Adrenal gland (tissue), 5 donors: ENCODE results near the gene HCN3.

Experiments used
- POLR2A ChIP-seq, 2 donors: fragments of 450-650 bp; IDR thresholded peaks; one replicate each; pipeline ENCODE4 v1.6.1; 2017; ENCODE audit warnings: antibody characterized with exemption in 2 of 2, mild to moderate bottlenecking in 2 of 2, moderate library complexity in 1 of 2
- TF ChIP-seq, protein P1 (sequence below), 6 experiments: fragments of 450-650 bp in 4 of 6; fragments of 200-600 bp in 2 of 6; sonication (generic) in 1 of 6; IDR thresholded peaks; 1 replicate in 5 of 6; 2 replicates in 1 of 6; pipeline versions ENCODE4 v1.5.1 to v1.8.0; 2016 to 2021; ENCODE audit warnings: antibody characterized with exemption in 6 of 6, mild to moderate bottlenecking in 2 of 6, moderate library complexity in 1 of 6
- donor health status: DM: no; HTN: no; CAD: no.

DNA sequence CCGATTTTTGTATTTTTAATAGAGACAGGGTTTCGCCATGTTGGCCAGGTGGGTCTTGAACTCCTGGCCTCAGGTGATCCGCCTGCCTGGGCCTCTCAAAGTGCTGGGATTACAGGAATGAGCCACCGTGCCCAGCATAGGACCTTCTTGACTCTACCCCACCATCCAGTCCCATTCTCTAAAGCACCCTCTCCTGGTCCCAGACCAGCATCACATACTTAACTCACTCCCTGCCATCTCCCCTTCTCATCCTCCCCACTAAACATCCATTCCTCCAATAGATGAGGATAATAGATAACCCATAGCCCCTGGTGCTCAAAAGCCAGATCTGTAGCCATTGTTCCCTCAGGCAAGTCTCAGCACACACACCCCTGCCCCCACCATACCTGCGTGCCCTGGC, 24.1 kb upstream of the HCN3 start:
- TF ChIP-seq, protein P1, sequence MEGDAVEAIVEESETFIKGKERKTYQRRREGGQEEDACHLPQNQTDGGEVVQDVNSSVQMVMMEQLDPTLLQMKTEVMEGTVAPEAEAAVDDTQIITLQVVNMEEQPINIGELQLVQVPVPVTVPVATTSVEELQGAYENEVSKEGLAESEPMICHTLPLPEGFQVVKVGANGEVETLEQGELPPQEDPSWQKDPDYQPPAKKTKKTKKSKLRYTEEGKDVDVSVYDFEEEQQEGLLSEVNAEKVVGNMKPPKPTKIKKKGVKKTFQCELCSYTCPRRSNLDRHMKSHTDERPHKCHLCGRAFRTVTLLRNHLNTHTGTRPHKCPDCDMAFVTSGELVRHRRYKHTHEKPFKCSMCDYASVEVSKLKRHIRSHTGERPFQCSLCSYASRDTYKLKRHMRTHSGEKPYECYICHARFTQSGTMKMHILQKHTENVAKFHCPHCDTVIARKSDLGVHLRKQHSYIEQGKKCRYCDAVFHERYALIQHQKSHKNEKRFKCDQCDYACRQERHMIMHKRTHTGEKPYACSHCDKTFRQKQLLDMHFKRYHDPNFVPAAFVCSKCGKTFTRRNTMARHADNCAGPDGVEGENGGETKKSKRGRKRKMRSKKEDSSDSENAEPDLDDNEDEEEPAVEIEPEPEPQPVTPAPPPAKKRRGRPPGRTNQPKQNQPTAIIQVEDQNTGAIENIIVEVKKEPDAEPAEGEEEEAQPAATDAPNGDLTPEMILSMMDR (IDR thresholded peaks at IDR 0.05): no peak
- no peak for TF ChIP-seq POLR2A (IDR thresholded peaks at IDR 0.05)
